Activated CD8-positive, alpha-beta memory T cell treated with anti-CD3 and anti-CD28 coated beads, Interleukin-2, amount 50 U/mL, for 48 hours (primary cell): ENCODE results near the gene HAAO.
A peak's percentile ranks its signal among the peaks of the same experiment; 100 is the strongest.

Experiments
- DNase-seq: peaks from one replicate; pipeline ENCODE4 v3.0.0-alpha.2; 2020

The HAAO gene

GRCh38 chr2:42812899-42813479 is 20.6 kb upstream of the HAAO start:
- no peak for DNase-seq

DNA sequence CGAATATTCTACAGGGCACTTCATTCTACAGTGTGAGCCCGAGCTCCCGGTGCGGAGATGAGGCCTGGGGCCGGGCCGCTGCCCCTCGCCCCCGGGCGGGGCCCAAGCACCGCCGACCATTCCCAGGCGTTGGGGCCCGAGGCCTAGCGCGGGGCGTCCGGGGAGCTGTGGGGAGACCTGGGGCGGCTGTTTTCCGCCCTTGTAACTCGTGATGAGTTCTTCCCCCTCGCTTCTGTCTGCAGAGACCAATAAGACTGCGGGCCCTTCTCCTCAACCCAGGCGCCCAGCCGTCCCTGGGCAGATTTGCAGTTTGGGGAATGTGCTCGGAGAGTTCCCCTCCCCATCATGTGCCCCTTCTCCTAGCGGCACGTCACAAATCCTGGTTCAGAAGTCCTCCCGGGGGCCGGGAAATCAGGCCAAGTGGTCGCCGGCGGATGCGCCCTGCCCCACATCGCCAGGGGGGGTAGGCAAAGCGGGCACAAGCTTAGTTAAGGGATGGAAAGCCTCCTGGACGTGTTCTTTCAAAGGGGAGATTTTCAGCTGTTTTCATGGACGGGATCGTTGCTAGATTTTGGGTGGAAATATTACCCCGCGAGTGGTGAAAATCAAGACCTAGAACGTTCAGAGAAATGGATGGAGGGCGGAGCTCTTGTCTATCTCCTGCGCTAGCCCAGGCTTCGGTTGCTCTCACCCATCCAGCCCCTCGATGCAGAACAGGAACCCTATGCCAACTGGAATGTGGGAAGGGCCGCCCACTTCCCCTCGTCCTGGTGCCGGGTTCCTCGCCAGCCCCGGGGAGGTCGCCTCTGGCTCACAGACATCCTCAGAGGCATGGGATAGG is 18.8 kb upstream of the HAAO start:
- DNase-seq, result no peak

GRCh38 chr2:42810121-42810970 is 18.0 kb upstream of the HAAO start:
- DNase-seq, result peak; percentile 100

- no peak for DNase-seq
These were observed 17.4 kb upstream of the HAAO start for GRCh38 chr2:42809819-42810120.

DNA sequence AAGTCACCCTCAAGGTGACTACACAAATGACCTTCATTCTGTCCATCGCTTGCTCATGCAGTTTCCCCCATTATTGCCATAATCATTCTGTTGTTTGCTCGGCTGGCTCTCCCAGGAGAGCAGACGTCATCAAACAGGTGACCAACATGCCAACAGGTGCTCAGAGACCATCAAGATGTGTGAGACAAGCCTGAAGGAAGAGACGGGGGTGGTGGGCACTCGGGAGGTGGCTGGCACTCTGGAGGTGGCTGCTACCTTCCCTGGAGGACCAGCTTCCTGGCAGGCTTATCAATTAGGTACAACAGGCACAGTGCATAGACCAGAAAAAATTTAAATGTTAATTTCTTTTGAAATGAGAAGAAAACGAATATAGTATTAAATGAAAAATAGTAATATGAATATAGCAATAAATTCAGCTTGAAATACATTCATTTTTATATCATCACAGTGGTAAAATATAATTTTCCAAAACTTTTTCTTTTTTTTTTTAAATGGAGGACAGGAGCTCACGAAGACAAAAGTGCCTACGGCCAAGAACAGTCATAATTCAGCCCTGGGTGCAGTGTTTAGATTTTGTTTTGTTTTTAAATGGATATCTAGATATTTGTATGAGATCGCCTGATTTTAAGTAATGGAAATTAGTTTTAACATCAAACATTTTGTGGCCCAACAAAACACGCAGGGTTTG is 16.9 kb upstream of the HAAO start:
- no peak for DNase-seq

DNA sequence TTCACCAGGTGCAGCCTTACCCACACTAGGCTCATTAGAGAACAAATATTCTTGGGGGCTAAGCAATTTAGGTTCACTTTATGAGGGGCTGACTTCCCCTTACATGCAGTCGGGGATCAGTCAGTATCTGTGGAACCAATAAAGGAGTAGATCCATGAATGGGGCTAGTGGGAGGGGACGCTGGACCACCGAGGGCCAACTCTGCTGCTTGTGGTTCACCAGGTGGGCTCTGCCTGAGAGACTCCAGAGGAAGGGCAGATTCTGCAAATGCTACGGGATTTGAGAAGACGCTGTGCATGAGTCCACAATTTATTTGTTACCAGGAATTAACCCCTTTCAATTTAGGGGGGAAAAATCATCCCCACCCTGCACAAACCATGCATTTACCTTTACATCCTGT is 15.9 kb upstream of the HAAO start:
- DNase-seq, result no peak

DNA sequence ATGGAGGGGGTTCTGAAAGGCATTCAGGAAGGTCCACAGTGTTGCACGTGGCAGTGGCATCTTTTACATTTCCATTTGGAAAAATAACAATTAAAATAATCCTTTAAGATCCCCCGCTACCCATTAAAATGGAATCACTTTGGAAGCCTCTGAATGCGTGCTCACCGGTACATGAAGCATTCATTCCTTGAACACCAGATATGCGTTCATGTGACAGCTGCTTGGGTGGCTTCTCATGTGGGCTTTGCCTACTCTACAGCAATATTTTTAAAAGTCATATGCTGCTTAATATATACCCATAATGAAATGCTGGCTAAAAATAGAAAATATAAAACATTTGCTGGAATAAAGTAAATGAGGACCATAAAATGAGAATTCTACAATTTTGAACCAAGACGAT is 14.4 kb upstream of the HAAO start:
- no peak for DNase-seq

DNA sequence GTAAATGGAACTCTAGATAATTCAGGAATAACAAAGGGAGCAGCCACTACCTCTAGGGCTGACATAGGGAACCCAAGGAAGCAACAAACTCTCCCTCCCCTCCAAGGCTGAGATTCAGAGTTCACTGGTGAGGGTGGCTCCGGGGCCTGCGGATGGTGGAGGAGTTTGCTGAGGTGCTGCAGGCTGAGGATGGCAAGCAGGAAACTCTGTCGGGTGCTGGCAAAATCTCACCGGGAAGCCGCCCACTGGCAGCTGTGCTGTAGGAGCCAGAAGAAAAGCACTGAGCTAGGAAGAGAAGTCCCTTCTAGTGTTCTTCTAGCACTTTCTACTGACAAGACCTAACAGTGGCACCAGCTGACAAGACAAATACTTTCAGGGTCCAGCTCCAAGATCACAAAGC is 12.5 kb upstream of the HAAO start:
- DNase-seq, result no peak

DNA sequence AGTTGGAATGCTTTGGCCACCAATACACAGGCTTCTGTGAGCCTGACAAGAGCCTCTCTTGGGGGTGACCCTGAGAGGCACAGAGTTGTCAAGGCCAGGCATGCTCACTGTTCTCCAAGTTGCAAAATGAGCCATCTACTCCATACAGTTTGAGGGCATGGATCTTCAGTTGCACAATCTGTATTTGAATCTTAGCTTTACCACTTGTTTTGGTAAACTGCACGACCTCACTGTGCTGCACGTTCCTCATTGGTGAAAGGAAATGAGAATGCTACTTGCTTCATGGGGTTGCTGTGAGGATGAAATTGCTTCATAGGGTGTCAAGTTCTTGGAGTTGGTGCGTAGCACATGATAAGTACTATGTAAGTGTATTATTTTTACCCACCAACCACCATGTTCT is 12.0 kb upstream of the HAAO start:
- no peak for DNase-seq

- DNase-seq, result no peak
These were observed 9.8 kb upstream of the HAAO start for GRCh38 chr2:42802150-42802549.

GRCh38 chr2:42801381-42801780 is 9.0 kb upstream of the HAAO start:
- no peak for DNase-seq

- DNase-seq, result no peak
These were observed 8.6 kb upstream of the HAAO start for GRCh38 chr2:42800981-42801380.

DNA sequence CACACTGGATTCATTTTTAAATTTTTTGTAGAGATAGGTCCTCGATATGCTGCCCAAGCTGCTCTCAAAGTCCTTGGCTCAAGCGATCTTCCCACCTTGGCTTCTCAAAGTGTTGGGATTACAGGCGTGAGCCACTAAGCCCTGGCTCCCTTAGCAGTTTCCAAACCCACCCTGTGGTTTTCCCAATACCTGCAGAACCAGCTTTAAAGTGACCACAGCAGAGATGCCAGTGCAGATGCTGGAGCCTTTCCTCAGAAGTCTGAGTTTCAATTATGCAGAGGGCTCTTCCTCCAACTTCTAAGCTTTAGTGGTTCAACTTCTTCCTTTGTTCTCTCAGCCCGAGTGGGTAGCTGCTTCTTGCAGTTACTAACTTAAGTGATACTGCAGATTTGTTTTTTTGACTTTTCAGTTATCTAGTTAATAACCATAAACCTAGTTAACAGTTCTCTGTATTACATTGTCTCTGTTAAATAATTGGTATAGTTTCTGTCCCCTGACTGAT is 8.1 kb upstream of the HAAO start:
- DNase-seq, result no peak

- no peak for DNase-seq
These were observed 7.5 kb upstream of the HAAO start for GRCh38 chr2:42799881-42800280.

GRCh38 chr2:42797281-42797680 is 4.9 kb upstream of the HAAO start:
- DNase-seq, result no peak

GRCh38 chr2:42796427-42797248 is 4.3 kb upstream of the HAAO start:
- DNase-seq, result no peak

DNA sequence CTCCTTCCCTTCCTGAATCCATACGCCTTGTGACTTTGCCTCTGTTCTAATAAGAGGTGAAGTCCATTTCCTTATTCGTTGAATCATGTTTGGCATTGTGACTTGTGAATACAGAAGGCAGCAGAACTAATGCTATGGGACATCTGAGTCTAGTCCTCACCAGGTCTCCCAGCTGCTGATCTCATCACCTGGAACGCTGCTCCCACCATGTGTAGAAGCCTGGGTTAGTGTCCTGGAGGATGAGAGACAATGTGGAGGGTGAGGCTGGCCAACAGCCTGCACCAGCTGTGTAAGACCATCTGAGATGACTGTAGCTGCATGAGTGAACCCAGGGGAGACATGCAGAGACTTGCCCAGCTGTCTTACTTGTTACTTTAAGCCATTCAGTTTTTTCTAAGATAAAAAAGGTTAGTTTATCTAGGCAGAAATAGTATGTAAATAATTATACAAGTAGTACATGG is 3.5 kb upstream of the HAAO start:
- DNase-seq, result no peak

GRCh38 chr2:42795275-42795674 is 2.9 kb upstream of the HAAO start:
- DNase-seq, result no peak

DNA sequence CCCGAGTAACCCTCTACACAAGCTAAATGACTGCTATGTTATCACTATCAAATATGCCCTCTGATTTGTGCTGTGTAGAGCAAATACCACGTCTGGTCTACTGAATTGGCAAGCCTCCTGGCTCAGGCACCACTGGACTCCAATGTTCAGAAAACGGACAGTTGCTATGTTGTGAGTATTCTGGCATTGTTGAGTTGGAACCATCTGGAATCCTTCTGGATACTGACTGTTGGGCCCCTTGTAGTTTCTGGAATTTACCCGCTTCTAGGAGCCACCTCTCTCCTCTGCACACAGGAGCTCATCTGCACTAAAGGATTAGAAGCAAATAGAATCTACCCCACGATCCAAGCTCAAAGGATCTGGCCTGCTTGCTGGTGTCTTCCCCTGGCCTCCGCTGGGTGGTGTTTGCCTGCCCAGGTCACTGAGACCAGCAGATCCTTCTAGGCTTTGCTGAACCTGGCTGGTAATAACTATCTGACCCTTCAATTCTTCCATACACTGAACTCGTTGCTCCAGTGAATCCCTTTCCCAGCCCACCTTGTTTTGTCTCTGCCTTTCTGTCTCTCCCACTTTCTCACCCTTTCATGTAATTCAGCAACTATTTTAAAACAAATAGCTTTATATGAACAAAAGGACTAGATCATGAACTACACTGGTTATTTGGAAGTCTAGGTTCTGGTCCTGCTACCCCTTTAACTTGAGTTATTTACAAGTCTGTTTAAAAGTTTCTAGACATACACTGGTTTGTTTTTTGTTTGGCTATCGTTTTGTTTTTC is 2.1 kb upstream of the HAAO start:
- DNase-seq, result no peak

- DNase-seq, result no peak
These were observed 1.2 kb upstream of the HAAO start for GRCh38 chr2:42793334-42794270.
